Right lung (tissue), 5 donors: ENCODE measurements around the gene SELENON. TPM values are rescaled to one million over a fixed set of nuclear protein-coding genes. Genes with fewer than 3 reads are reported as not detected.
"Not testable (repeated sequence)": the region's sequence is repeated elsewhere in the genome, so short reads cannot be mapped to it uniquely, and the experiment has no call there.

ENCODE experiments used
- DNase-seq, 2 donors: peaks; one replicate each; pipeline ENCODE4 v3.0.0-alpha.2; 2013
- polyA plus RNA-seq, 5 donors: library from polyadenylated mRNA; unstranded; fragments of 120-200 nt; gene quantifications; one replicate each; pipeline versions ENCODE4 v1.2.1 to v1.2.3, GENCODE V29; 2013; ENCODE audit warnings: inconsistent platforms in 1 of 5, low replicate concordance in 1 of 5; ENCODE audit not compliant: insufficient read length in 5 of 5, insufficient read depth in 1 of 5

The SELENON gene
- polyA plus RNA-seq, 5 donors = 73.7 to 110 (median 88.6) TPM

GRCh38 chr1:25821112-25821476, 21.1 kb downstream of the SELENON start:
- DNase-seq = no peak

- DNase-seq = no peak
Observed at GRCh38 chr1:25821630-25822091, 21.7 kb downstream of the SELENON start.

- no peak for DNase-seq
Observed at GRCh38 chr1:25825605-25826004, 25.6 kb downstream of the SELENON start.

GRCh38 chr1:25826571-25826970, 26.6 kb downstream of the SELENON start:
- no peak for DNase-seq

- no peak for DNase-seq
Observed at GRCh38 chr1:25828491-25828890, 28.5 kb downstream of the SELENON start.

- no peak for DNase-seq
Observed at GRCh38 chr1:25829046-25829445, 29.1 kb downstream of the SELENON start.

GRCh38 chr1:25831569-25832196, 31.7 kb downstream of the SELENON start:
- DNase-seq = no peak

- no peak for DNase-seq
Observed at GRCh38 chr1:25832336-25833037, 32.5 kb downstream of the SELENON start.

GRCh38 chr1:25833158-25833557, 33.2 kb downstream of the SELENON start:
- no peak for DNase-seq

GRCh38 chr1:25834894-25835293, 34.9 kb downstream of the SELENON start:
- DNase-seq = no peak

GRCh38 chr1:25836695-25837094, 36.7 kb downstream of the SELENON start:
- no peak for DNase-seq

GRCh38 chr1:25837262-25837875, 37.4 kb downstream of the SELENON start:
- no peak for DNase-seq

GRCh38 chr1:25839808-25840207, 39.8 kb downstream of the SELENON start:
- DNase-seq = not testable (repeated sequence)

- no peak for DNase-seq
Observed at GRCh38 chr1:25843483-25843882, 43.5 kb downstream of the SELENON start.

GRCh38 chr1:25844536-25845337, 44.7 kb downstream of the SELENON start:
- no peak for DNase-seq

- no peak for DNase-seq
Observed at GRCh38 chr1:25845664-25846063, 45.7 kb downstream of the SELENON start.

- no peak for DNase-seq
Observed at GRCh38 chr1:25847929-25848328, 47.9 kb downstream of the SELENON start.

- DNase-seq = no peak
Observed at GRCh38 chr1:25848531-25848930, 48.5 kb downstream of the SELENON start.

- no peak for DNase-seq
Observed at GRCh38 chr1:25854554-25854953, 54.6 kb downstream of the SELENON start.

GRCh38 chr1:25856856-25857255, 56.9 kb downstream of the SELENON start:
- no peak for DNase-seq

- DNase-seq = no peak
Observed at GRCh38 chr1:25858494-25858893, 58.5 kb downstream of the SELENON start.
